HG03175 (cell line): ENCODE results near the gene KIF3B.
A peak's percentile ranks its signal among the peaks of the same experiment; 100 is the strongest.
"Not testable (repeated sequence)": the region's sequence is repeated elsewhere in the genome, so short reads cannot be mapped to it uniquely, and the experiment has no call there.

ENCODE experiments used
- ATAC-seq: cut with Tn5 transposase; IDR thresholded peaks from one replicate; pipeline ENCODE4 v1.9.1; 2021; ENCODE audit warnings: mild to moderate bottlenecking, moderate library complexity; ENCODE audit not compliant: unreplicated experiment

Gene KIF3B

GRCh38 chr20:32355417-32355841 is 78.0 kb downstream of the KIF3B start:
- no peak for ATAC-seq

DNA sequence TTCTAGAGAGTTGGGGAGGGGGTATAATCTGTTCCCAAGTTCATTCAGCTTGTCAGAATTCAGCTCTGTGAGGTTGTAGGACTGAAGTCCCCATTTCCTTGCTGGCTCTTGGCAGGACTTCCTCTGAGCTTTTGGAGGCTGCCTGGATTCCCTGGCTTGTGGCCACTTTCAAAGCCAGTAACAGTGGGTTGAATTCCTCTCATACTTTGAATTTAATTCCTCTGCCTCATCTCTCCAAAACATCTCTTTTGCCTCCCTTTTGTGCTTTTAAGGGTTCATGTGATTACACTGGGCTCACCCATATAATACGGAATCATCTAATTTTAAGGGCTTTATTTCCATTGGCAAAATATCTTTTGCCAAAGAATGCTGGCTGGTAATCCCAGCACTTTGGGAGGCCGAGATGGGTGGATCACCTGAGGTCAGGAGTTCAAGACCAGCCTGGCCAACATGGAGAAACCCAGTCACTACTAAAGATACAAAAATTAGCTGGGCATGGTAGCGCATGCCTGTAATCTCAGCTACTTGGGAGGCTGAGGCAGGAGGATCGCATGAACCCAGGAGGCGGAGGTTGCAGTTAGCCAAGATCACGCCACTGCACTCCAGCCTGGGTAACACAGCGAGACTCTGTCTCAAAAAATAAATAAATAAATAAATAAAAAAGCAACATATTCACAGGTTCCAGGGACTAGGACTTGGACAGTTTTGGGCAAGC is 78.6 kb downstream of the KIF3B start:
- not testable (repeated sequence) for ATAC-seq

- ATAC-seq: no peak
These were observed 79.3 kb downstream of the KIF3B start for GRCh38 chr20:32356622-32357374.

DNA sequence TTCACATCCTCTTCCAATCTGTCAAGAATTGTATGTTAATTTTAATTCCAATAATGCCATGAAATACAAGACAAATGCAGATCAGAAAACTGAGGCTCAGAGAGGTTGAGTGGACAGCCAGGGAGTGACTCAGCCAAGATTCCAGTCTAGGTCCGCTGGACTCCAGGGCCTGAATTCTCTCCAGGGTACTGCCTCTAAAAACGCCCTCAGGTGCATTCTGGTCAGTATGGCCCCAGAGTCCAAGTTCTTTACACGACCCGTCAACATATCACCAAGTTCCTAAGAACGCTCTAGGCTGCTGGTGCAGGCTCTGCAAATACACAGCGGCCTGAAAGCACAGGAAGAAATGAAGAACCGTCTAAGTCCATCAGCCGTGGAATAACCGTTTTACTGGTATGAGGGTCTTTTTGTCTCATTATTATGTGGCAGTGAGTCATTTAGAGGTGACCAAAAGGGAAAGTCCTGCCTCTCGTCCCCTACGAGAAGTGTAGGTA is 80.0 kb downstream of the KIF3B start:
- no peak for ATAC-seq

DNA sequence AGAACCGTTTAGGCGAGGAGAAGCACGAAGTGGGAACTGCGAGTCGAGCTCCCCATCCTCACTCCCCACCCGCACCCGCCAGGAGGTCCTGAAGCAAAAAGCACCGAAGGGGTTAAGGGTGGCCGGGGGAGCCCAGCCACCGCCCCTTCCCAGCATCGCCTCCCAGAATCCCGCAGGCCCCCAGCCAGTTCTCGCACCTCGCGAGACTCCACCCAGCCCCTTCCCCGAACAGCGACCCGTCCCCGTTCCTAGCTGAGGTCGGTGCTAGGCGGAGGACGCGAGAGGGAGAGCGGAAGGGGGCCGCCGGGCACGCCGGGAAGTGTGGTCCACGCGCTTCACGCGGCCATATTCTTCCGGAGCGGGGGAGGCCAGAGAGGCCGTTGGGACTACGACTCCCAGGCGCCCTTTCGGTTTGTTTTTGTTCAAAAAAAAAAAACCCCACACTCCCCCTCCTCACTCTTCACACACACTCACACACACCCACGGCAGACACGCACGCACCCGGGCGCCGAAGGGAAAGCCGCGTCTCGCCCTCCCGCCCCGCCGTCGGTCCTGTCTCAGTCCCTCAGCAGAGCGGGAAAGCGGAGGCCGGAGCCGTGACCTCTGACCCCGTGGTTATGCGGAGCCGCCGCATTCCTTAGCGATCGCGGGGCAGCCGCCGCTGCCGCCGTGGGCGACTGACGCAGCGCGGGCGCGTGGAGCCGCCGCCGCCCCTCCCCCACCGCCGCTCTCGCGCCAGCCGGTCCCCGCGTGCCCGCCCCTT is 80.6 kb downstream of the KIF3B start, which contains the start of gene ASXL1:
Gene ASXL1, plus strand, starts transcription at position 463 of the 763 bp plus-strand sequence. CDS start 445 bp downstream, outside the sequence.
- peak; percentile 65 for ATAC-seq

DNA sequence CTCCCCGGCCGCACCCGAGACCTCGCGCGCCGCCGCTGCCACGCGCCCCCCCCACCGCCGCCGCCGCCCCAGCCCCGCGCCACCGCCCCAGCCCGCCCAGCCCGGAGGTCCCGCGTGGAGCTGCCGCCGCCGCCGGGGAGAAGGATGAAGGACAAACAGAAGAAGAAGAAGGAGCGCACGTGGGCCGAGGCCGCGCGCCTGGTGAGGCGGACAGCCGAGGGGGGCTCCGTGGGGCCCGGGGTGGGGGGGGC is 81.1 kb downstream of the KIF3B start:
- no peak for ATAC-seq

GRCh38 chr20:32358883-32359632 is 81.6 kb downstream of the KIF3B start:
- peak; percentile 21 for ATAC-seq

GRCh38 chr20:32359633-32360332 is 82.3 kb downstream of the KIF3B start:
- no peak for ATAC-seq

DNA sequence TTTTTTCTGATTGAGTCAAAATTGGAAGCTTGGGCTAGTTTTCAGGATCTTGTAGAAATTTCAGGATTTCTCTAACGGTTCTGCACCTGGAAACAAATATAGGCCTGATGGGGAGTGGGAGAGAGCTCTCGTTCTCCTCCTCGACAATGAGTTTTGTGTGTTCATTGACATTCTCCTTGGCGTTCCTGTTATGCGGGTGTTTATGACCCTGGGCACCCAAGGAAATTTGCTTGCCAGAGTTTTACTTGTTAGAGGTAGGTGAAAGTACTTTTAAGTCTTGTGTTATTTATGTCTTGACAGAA is 82.8 kb downstream of the KIF3B start:
- ATAC-seq: no peak

DNA sequence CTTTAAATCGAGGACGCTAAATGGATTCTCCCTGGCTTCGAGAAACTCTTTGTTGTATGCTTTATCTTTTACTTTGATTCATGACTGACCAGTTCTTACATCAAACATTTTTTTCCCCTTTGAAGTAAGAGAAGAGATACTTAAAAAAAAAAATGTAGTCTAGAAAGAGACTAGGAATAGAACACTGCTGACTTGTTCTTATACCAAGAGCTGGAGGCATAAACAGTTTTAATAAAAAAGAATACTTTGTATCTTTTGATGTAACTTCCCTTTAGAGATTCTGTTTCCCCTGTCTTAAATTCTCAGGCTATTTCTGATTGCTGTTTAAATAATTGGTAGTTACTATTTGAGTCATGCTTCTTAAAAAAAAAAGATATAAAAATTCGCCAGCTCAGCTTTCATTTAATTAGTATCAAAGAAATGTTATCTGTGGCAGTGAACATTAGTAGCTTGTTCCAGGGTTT is 85.5 kb downstream of the KIF3B start:
- no peak for ATAC-seq

DNA sequence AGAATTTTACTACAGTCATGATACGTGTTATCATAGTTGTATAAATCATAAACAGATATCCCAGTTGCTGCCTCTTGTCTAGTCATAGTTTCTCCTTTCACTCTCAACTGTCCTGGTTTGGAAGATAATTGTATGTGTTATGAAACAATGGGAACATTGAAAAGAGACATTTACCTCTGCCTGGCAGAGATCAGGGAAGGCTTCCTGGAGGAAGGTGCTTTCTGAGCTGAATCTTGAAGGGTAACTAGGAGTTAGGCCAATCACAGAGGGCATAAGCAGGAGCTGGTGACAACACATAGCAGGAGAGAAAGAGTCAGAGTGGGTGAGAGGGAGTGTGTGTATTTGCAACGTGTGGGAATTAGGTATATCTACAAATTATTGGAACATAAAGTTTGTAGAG is 86.0 kb downstream of the KIF3B start:
- ATAC-seq: no peak

GRCh38 chr20:32364554-32365208 is 87.2 kb downstream of the KIF3B start:
- no peak for ATAC-seq

GRCh38 chr20:32365564-32365963 is 88.1 kb downstream of the KIF3B start:
- ATAC-seq: no peak

DNA sequence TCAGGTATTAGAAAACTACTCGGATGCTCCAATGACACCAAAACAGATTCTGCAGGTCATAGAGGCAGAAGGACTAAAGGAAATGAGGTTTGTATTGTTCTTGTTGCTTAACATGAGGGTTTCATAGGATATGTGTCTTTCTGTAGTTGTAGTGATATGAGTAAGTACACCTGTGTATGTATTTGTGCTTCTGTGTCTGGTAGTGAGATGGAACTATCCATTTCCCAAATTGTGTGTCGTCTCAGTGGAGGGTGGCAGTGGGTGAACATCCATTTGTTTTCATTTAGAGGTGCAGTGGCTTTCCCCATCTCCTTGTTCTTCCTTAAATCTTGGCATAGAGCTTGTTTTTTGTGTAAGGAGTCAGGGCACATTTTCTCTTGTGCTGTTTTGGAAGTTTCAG is 88.9 kb downstream of the KIF3B start:
- ATAC-seq: no peak

GRCh38 chr20:32368323-32368722 is 90.9 kb downstream of the KIF3B start:
- ATAC-seq: no peak

DNA sequence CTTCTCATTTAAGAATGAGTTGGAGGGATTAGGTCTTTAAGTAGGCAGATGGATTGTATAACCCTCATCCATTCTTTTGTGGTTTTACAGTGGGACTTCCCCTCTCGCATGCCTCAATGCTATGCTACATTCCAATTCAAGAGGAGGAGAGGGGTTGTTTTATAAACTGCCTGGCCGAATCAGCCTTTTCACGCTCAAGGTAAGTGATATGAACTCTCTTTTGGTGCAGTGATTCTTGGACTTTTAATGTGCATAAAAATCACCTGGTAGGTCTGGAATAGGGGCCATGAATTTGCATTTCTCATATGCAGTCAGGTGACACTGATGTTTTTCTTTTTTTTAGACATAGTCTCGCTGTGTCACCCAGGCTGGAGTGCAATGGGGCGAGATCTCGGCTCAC is 91.5 kb downstream of the KIF3B start:
- ATAC-seq: peak; percentile 43

DNA sequence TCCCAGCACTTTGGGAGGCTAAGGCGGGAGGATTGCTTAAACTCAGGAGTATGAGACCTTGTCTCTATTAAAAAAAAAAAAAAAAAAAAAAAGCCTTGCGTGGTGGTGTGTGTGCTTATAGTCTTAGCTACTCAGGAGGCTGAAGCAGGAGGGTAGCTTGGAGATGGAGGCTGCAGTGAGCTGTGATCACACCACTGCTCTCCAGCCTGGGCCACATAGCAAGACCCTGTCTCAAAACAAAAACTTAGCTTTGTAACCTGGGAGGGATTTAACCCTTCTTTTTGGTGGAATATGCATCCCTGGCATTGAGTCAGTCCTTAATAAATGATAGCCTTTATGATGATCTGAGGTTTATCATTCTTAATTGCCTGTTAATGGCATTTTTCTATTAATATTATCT is 93.4 kb downstream of the KIF3B start:
- no peak for ATAC-seq

DNA sequence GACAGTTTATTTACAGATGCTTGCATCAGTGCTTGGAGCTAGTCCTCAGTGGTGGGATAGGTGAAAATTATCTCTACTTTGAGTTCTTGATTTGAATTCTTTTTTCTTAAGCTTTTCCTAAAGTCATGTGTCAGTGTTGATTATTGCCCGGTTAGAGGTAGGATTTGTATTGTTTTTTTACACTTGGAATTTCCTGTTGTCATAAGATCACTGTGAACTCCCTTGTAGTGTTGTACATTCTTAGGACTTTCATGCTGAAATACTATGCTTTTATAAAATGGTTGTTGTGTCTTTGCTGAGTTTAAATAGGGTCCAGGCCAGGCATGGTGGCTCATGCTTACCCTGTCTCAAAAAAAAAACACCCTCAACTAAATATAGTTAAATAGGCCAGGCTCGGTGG is 101.0 kb downstream of the KIF3B start:
- ATAC-seq: no peak

GRCh38 chr20:32380037-32380436 is 102.6 kb downstream of the KIF3B start:
- not testable (repeated sequence) for ATAC-seq

- ATAC-seq: no peak
These were observed 103.3 kb downstream of the KIF3B start for GRCh38 chr20:32380745-32381144.
